ENCODE results near the gene SMIM23. TPM values are rescaled to one million over a fixed set of nuclear protein-coding genes. Genes with fewer than 3 reads are reported as not detected.
"Not testable (repeated sequence)": the region's sequence is repeated elsewhere in the genome, so short reads cannot be mapped to it uniquely, and the experiment has no call there.

The SMIM23 gene
- total RNA-seq, 1 donor: not detected

DNA sequence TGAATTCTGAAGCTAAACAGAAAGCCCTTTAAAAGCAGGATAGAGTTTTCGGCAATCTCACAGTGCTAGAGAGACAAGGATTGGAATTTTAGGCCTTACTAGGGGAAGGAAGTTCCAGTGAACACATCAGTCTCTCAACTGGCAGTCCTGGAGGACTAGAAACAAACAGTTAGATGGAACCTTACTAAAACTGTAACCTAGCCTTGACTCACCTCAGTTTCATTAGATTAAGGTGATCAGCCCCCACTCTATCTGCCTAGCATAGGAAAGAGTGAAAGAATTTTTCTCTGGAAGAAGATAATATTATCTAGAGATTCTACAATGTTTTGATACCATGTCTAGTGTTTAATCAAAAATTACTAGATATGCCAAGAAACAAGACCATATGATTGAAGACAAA lies 25.8 kb upstream of the SMIM23 start:
- H3K9me3 ChIP-seq (ENCODE audit: low read depth, low read length): no peaks in the 10 kb centered on the region
- no peaks in the 10 kb centered on the region for H3K4me1 ChIP-seq (ENCODE audit: insufficient read depth, low read length)
- H3K27me3 ChIP-seq (ENCODE audit: insufficient read depth, low read length): no peaks in the 10 kb centered on the region
- no peak overlapping the region for H3K4me3 ChIP-seq (ENCODE audit: low read length)

DNA sequence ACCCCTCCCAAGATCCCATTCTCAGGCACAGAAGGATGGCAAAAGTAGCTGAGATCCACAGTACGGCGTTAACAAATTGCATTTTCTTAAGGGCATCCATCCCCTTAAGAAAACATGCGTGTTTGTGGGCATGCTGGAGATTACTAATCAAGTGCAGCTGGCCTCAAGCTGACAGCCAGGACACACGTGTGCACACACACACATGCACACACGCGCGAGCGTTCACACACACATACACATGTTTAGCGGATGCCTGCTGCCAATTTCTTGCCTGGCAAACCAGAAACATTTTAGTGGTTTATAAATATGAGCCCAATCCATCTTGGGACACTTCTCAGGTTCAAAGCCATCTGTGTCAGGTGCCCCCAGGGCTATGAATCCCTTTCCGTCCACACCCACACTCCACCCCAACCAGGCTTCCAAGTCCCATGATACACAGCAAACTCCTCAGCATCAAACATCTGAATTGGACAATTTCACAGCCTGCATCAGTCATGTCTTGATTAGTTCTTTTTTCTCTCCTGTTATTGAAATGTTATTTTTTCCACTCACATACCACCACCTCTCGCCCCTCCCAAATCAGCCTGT lies 23.5 kb upstream of the SMIM23 start:
- Histone ChIP-seq H3K4me1 (ENCODE audit: insufficient read depth, low read length) (no peaks in the 10 kb centered on the region), H3K9me3 (ENCODE audit: low read depth, low read length) (peaks cover 7% of the 10 kb centered on the region)

DNA sequence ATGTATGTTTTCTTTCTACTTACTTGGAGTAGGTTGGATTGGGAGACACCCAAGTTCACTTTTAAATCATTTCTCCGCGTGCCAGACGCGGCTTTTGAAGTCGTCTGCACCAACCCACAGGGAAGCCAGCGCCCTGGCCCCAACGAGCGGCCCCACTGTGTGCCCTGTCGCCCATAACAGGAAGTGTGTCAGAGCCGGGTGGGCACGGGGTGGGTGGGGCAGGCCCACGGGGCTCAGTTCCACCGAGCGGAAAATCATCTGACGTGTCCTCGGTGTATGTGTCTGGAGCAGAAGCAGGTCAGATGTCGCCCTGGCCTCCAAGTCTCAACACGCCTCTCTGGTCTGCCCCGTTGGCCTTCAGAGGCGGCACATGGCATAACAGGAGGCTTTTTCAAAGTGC lies 22.7 kb upstream of the SMIM23 start:
- Histone ChIP-seq H3K4me3 (ENCODE audit: low read length) (no peak overlapping the region), H3K27me3 (ENCODE audit: insufficient read depth, low read length) (no peaks in the 10 kb centered on the region), H3K4me1 (ENCODE audit: insufficient read depth, low read length) (no peaks in the 10 kb centered on the region), H3K9me3 (ENCODE audit: low read depth, low read length) (peaks cover 9% of the 10 kb centered on the region)

More for the DNA sequence above, 23.5 kb upstream of the SMIM23 start:
- H3K4me3 ChIP-seq (ENCODE audit: low read length): no peak overlapping the region
- H3K27me3 ChIP-seq (ENCODE audit: insufficient read depth, low read length): no peaks in the 10 kb centered on the region

DNA sequence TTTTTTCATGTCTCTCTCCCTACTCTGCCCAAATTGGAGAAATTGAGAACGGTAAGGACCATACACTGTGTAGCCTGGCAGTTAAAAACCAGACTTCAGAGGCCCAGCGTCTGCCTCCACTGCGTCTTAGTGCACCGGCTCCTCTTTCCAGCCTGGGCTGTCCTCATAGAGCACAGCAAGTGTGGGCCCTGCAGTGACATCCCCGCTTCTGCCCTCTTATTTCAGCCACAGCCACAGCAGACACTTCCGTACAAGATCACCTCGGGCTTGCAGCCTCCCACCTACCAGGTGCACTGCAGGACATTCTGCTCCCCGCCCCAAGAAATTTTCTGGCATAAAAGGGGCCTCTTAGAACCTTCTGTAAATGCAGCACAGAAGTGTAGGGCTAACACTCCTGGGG lies 21.4 kb upstream of the SMIM23 start:
- no peaks in the 10 kb centered on the region for H3K4me1 ChIP-seq (ENCODE audit: insufficient read depth, low read length)
- peaks cover 9% of the 10 kb centered on the region for H3K9me3 ChIP-seq (ENCODE audit: low read depth, low read length)
- H3K27me3 ChIP-seq (ENCODE audit: insufficient read depth, low read length): no peaks in the 10 kb centered on the region
- H3K4me3 ChIP-seq (ENCODE audit: low read length): no peak overlapping the region

DNA sequence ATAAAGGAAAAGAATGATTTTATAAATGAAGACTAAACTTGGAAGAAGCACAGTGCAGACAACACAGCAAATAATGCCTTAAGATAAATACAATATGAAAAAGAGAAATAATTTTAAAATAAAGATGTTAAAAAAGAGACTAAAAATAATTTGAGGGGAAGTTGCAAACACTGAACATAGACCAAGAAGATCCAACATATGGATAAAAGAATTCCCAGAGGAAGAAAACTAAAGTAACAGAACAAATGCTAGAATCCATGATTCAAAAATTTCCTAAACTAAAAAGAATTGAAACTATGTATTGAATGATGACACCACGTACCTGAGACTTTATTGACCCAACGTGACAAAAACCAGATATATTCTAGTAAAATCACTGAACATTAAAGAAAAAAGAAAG lies 18.7 kb upstream of the SMIM23 start:
- Histone ChIP-seq H3K27me3 (ENCODE audit: insufficient read depth, low read length) (no peaks in the 10 kb centered on the region), H3K4me1 (ENCODE audit: insufficient read depth, low read length) (no peaks in the 10 kb centered on the region), H3K9me3 (ENCODE audit: low read depth, low read length) (peaks cover 9% of the 10 kb centered on the region), H3K4me3 (ENCODE audit: low read length) (no peak overlapping the region)

DNA sequence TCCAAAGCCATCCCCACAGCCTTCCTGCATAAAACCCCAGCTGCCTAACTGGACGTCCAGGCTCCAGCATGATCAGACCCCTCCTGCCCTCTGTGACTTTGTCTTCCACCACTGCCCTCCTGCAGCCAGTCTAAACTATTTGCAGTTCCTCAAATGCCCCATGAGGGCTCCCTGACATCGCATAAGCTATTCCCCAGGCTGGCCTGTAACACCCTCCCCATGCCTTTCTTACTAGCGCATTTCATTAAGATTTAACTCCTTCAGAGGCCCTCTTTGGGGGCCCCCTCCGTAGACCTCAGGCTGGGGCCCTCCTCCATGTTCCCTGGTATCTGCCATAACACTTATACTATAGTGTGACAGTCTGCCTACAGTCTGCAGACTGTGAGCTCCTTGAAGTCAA lies 15.5 kb upstream of the SMIM23 start:
- H3K9me3 ChIP-seq (ENCODE audit: low read depth, low read length): peaks cover 9% of the 10 kb centered on the region
- no peaks in the 10 kb centered on the region for H3K4me1 ChIP-seq (ENCODE audit: insufficient read depth, low read length)
- no peaks in the 10 kb centered on the region for H3K27me3 ChIP-seq (ENCODE audit: insufficient read depth, low read length)
- no peak overlapping the region for H3K4me3 ChIP-seq (ENCODE audit: low read length)

DNA sequence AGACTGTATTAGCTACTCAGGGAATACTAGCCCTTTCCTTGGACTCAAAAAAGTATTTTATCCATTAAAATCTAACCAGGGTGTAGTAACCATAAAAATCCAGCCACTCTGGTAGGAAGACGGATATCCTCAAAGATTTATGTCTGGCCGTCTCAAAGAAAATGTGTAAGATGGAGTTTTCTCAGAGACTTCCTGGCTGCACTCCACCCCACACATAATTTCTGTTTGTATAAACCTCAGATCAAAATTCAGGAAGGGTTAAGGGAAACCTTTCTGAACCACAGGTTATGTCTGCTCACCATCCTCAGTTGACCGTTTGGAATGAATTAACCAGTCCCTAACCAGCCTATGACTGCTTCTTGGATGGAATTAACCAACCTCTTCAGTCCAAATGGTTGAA lies 13.8 kb upstream of the SMIM23 start:
- Histone ChIP-seq H3K9me3 (ENCODE audit: low read depth, low read length) (peaks cover 5% of the 10 kb centered on the region), H3K4me1 (ENCODE audit: insufficient read depth, low read length) (no peaks in the 10 kb centered on the region), H3K27me3 (ENCODE audit: insufficient read depth, low read length) (no peaks in the 10 kb centered on the region)

DNA sequence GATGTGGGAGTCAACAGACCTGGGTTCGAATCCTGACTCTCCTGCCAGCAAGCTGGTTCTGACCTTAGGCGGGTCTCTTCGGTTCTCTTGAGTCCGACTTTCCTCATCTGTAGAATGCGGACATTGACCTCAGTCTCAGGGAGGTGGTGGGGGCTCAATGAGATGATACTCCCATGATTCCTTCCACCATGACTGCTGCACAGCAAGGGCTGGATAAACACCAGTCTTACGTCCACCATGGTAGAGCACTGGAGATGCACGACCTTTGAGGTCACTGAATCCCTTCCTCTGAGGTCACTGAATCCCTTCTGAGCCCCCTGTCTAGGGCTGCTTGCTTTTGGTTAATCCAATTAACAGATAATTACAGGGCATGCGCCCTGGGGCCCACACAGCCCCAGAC lies 12.5 kb upstream of the SMIM23 start:
- Histone ChIP-seq H3K27me3 (ENCODE audit: insufficient read depth, low read length) (no peaks in the 10 kb centered on the region), H3K4me1 (ENCODE audit: insufficient read depth, low read length) (no peaks in the 10 kb centered on the region)

More for the DNA sequence above, 13.8 kb upstream of the SMIM23 start:
- H3K4me3 ChIP-seq (ENCODE audit: low read length): no peak overlapping the region

DNA sequence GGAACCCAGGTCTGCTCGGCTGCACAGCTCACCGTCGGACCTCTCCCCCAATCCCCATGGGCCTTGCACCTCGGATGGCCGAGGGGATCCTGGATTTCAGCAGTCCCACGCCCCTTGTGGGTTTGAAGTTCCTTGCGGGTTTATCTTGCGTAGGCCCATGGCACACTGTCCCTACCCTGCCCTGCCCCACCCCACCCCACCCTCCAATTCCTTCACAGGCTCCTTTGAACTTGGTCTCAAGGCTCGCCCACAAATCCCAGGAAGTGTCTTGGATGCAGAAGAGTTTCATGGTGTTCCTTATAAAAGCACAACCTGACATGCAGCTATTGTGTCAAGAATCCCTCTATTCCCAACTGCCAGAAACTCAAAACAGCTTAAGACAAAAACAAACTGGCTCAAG lies 11.2 kb upstream of the SMIM23 start:
- no peaks in the 10 kb centered on the region for H3K9me3 ChIP-seq (ENCODE audit: low read depth, low read length)
- no peaks in the 10 kb centered on the region for H3K4me1 ChIP-seq (ENCODE audit: insufficient read depth, low read length)
- H3K4me3 ChIP-seq (ENCODE audit: low read length): no peak overlapping the region
- no peaks in the 10 kb centered on the region for H3K27me3 ChIP-seq (ENCODE audit: insufficient read depth, low read length)

More for the DNA sequence above, 12.5 kb upstream of the SMIM23 start:
- H3K4me3 ChIP-seq (ENCODE audit: low read length): no peak overlapping the region
- H3K9me3 ChIP-seq (ENCODE audit: low read depth, low read length): no peaks in the 10 kb centered on the region

DNA sequence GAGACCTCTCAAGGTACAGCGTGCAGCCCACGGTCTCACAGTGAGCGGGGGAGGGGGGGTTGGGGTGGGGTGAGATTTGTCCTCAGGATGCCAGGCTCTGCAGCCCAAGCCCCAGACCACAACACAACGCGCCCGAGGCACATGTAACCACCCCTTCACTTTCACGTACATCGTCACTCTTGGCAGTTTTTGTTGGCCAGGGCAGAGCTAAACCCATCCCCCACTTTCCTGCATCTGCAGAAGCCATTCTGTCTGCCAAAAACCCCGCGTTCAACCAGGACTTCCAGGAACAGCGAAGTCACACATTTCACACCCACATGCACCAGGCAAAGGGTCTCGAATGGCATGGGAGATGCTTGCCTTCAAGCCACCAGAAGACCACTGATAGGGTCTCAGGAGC lies 9.4 kb upstream of the SMIM23 start:
- no peak overlapping the region for H3K4me3 ChIP-seq (ENCODE audit: low read length)
- H3K27me3 ChIP-seq (ENCODE audit: insufficient read depth, low read length): no peaks in the 10 kb centered on the region

DNA sequence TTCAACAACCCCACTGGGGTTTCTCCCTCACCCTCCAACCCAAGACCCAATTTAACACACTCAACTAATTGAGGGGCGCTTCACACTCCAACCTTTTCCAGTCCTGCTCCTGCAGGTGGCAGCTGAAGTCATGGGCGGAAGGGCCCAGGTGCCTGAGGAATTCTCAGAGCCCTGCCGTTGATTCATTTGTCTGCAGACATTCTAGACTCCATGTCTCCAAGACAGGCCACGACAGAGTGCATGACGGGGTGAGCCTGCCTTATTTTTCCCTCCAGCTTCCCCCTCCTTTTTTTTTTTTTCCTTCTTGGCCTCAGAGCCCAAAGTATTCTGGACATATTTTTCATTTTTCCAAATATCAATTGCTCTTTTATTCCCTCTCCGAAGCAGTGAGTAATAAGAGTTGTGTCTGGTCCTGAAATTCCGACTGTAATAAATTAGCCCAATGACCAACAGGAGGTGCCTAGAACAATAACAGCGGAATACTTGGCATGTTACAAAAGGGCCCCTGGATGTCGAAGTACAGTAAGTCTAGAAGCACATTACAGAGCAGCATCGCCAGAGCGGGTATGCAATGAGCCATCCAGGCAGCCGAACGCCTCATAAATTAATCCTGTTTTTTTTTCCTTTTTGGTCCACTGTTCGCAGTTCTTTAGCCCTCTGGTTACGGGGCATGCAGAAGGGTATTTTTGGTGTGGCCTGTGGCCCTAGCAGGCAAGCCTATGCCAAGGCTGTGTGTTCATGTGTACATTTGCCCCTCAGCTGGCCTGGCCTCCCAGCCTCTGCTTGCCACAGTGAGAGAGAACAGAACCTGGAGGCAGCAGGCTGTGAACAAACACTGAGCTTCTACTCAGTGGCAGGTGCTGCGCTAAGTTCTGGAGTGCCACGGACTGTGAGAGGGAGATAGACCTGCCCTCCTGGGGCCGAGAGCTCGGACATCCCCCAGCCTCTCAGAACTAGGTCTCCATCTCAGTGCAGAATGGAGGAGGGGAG lies 8.6 kb upstream of the SMIM23 start:
- H3K4me1 ChIP-seq (ENCODE audit: insufficient read depth, low read length): no peaks in the 10 kb centered on the region
- H3K4me3 ChIP-seq (ENCODE audit: low read length): no peak overlapping the region
- no peaks in the 10 kb centered on the region for H3K27me3 ChIP-seq (ENCODE audit: insufficient read depth, low read length)
- no peaks in the 10 kb centered on the region for H3K9me3 ChIP-seq (ENCODE audit: low read depth, low read length)

More for the DNA sequence above, 9.4 kb upstream of the SMIM23 start:
- no peaks in the 10 kb centered on the region for H3K9me3 ChIP-seq (ENCODE audit: low read depth, low read length)
- no peaks in the 10 kb centered on the region for H3K4me1 ChIP-seq (ENCODE audit: insufficient read depth, low read length)

DNA sequence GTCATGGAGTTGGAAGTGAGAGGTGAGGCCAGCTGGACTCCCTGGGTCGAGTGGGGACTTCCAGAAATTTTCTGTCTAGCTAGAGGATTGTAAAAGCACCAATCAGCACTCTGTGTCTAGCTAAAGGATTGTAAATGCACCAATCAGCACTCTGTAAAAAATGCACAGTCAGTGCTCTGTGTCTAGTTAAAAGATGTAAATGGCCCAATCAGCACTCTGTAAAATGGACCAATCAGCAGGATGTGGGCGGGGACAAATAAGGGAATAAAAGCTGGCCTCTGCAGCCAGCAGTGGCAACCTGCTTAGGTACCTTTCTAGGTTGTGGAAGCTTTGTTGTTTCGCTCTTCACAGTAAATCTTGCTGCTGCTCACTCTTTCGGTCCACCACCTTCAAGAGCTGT lies 3.9 kb upstream of the SMIM23 start:
- not testable (repeated sequence) for H3K4me1 ChIP-seq (ENCODE audit: insufficient read depth, low read length); H3K9me3 ChIP-seq (ENCODE audit: low read depth, low read length); H3K27me3 ChIP-seq (ENCODE audit: insufficient read depth, low read length); H3K4me3 ChIP-seq (ENCODE audit: low read length)

DNA sequence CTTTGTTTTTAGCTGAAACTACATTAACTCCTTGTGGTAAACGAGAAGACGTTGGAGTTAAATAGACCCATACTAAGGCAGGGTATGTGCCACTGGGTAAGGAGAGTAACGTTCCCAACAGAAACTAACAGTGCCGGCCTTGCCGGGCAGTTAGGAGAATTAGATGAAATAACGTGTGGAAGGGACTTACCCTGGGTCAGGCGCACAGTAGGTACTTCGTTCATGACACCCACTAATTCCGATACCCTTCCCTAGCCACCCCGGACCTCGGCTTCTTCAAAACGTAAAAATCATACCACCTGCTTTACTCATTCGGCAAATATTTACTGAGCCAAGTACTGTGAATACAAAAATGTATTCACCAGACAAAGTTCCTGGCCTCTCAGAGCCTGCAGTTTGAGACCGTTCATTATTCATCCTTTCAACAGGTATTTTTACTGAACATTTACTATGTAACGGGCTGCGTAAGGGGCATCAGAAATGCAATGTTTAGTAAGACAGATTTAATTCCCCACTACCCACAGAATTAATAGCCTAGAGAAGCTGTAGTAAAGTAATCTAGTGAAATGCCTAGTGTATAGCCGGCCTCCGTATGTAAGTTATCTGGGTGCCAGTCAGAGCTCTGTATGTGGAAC lies 3.2 kb upstream of the SMIM23 start:
- Histone ChIP-seq H3K9me3 (ENCODE audit: low read depth, low read length) (no peaks in the 10 kb centered on the region), H3K4me3 (ENCODE audit: low read length) (no peak overlapping the region), H3K4me1 (ENCODE audit: insufficient read depth, low read length) (no peaks in the 10 kb centered on the region), H3K27me3 (ENCODE audit: insufficient read depth, low read length) (no peaks in the 10 kb centered on the region)

DNA sequence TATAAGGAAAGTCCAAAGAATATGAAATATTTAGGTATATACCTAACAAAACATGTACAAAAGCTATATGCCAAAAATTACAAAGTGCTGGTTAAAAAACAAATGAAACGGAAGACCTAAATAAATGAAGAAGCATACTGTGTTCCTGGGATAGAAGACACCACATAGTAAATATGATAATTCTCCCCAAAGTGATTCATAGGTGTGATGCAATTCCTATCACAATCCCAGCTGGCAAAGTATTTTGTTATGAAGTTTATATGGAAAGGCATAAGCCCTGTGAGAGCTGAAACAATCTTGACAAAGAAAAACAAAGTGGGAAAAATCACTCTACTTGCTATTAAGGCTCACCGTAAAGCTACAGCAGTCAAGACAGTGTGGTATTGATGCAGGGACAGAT lies 2.6 kb upstream of the SMIM23 start:
- Histone ChIP-seq H3K9me3 (ENCODE audit: low read depth, low read length) (no peaks in the 10 kb centered on the region), H3K27me3 (ENCODE audit: insufficient read depth, low read length) (no peaks in the 10 kb centered on the region), H3K4me1 (ENCODE audit: insufficient read depth, low read length) (no peaks in the 10 kb centered on the region), H3K4me3 (ENCODE audit: low read length) (no peak overlapping the region)

DNA sequence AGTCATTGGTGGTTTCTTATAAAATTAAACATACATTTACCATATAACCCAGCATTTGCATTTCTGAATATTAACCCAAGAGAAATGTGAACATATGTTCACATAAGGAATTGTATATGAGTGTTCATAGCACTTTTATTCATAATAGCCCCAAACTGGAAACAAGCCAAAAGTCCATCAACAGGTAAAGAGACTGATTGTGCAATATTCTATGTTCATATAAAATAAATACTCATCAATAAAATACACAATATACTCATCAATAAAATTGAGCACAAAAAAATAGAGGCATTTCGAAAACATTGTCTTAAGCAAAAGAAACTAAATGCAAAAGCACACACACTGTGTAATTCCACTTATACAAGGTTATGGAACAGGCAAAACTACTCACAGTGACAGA lies 3.7 kb downstream of the SMIM23 start:
- Histone ChIP-seq H3K4me3 (ENCODE audit: low read length) (no peak overlapping the region), H3K27me3 (ENCODE audit: insufficient read depth, low read length) (no peaks in the 10 kb centered on the region), H3K9me3 (ENCODE audit: low read depth, low read length) (no peaks in the 10 kb centered on the region), H3K4me1 (ENCODE audit: insufficient read depth, low read length) (no peaks in the 10 kb centered on the region)
